Keratinocyte (primary cell): ENCODE data around the gene MAFF. TPM values are rescaled to one million over a fixed set of nuclear protein-coding genes. Genes with fewer than 3 reads are reported as not detected.

Experiments used
- DNase-seq: peaks from one replicate; pipeline ENCODE4 v3.0.0-alpha.2; 2011; ENCODE audit warnings: low read depth, missing footprints, low spot score
- FAIRE-seq: peaks from 2 replicates; lab custom pipeline; 2011; peaks lifted over from hg19 to GRCh38; lab: Jason Lieb, UNC
- H2AFZ ChIP-seq: 2 replicates; pipeline ENCODE4 v1.6.0; 2012; ENCODE audit warnings: low read length, control low read depth, inconsistent platforms; ENCODE audit not compliant: control insufficient read depth
- H3K27ac ChIP-seq: 2 replicates; pipeline ENCODE4 v1.5.1; 2011; ENCODE audit warnings: low read length; ENCODE audit not compliant: control insufficient read depth, insufficient read depth
- H3K27me3 ChIP-seq: 3 replicates; pipeline ENCODE4 v1.6.0; 2011; ENCODE audit warnings: low read length; ENCODE audit not compliant: control insufficient read depth, insufficient read depth; ENCODE audit errors: extremely low read depth
- H3K36me3 ChIP-seq, 2 experiments: 2 replicates in 1 of 2; 3 replicates in 1 of 2; pipeline ENCODE4 v1.5.1; 2011; ENCODE audit warnings: low read length in 2 of 2, mild to moderate bottlenecking in 1 of 2; ENCODE audit not compliant: control insufficient read depth in 2 of 2, insufficient read depth in 2 of 2; ENCODE audit errors: extremely low read depth in 1 of 2
- H3K4me1 ChIP-seq: 3 replicates; pipeline ENCODE4 v1.5.1; 2011; ENCODE audit warnings: low read length; ENCODE audit not compliant: control insufficient read depth, insufficient read depth; ENCODE audit errors: extremely low read depth
- H3K4me2 ChIP-seq: 3 replicates; pipeline ENCODE4 v1.6.0; 2011; ENCODE audit warnings: low read depth, low read length; ENCODE audit not compliant: control insufficient read depth, insufficient read depth; ENCODE audit errors: extremely low read depth
- H3K4me3 ChIP-seq, 3 experiments: fragments of 200-600 bp in 1 of 3; sonication (generic) in 1 of 3; 2 replicates in 2 of 3; 3 replicates in 1 of 3; pipeline ENCODE4 v1.5.1; 2011 to 2016; ENCODE audit warnings: low read length in 3 of 3, mild to moderate bottlenecking in 3 of 3, control low read depth in 2 of 3, inconsistent platforms in 1 of 3, low read depth in 1 of 3, mixed read lengths in 1 of 3, mixed run types in 1 of 3, moderate library complexity in 1 of 3; ENCODE audit not compliant: control insufficient read depth in 2 of 3, insufficient read depth in 2 of 3; ENCODE audit errors: extremely low read depth in 1 of 3
- H3K79me2 ChIP-seq: 2 replicates; pipeline ENCODE4 v1.6.0; 2012; ENCODE audit warnings: low read length; ENCODE audit not compliant: control insufficient read depth, insufficient read depth
- H3K9ac ChIP-seq: 3 replicates; pipeline ENCODE4 v1.6.0; 2011; ENCODE audit warnings: low read length; ENCODE audit not compliant: control insufficient read depth, insufficient read depth; ENCODE audit errors: extremely low read depth
- H3K9me1 ChIP-seq: 3 replicates; pipeline ENCODE4 v1.6.0; 2011; ENCODE audit warnings: low read length; ENCODE audit not compliant: control insufficient read depth, insufficient read depth; ENCODE audit errors: extremely low read depth
- H3K9me3 ChIP-seq: 2 replicates; pipeline ENCODE4 v1.5.1; 2012; ENCODE audit warnings: low read depth, low read length; ENCODE audit not compliant: control insufficient read depth
- H4K20me1 ChIP-seq: 3 replicates; pipeline ENCODE4 v1.6.0; 2011; ENCODE audit warnings: low read length; ENCODE audit not compliant: control insufficient read depth, insufficient read depth; ENCODE audit errors: extremely low read depth
- CTCF ChIP-seq, 3 experiments: IDR thresholded peaks in 1 of 3; conservative IDR thresholded peaks in 1 of 3; optimal IDR thresholded peaks in 1 of 3; 2 replicates in 2 of 3; 3 replicates in 1 of 3; pipeline versions ENCODE3 to v1.5.1; 2011; ENCODE audit warnings: low read length in 3 of 3, mild to moderate bottlenecking in 3 of 3, moderate library complexity in 2 of 3, control low read depth in 1 of 3, inconsistent platforms in 1 of 3; ENCODE audit not compliant: insufficient read depth in 2 of 3; ENCODE audit errors: extremely low read depth in 1 of 3
- EZH2 ChIP-seq: IDR thresholded peaks from one replicate; pipeline ENCODE4 v1.6.1; 2012; ENCODE audit warnings: inconsistent platforms, mild to moderate bottlenecking, low read length, moderate library complexity
- dilution Hi-C: fragments of 300-500 bp; cut with MboI; formaldehyde crosslinking; loops from one replicate; pipeline ENCODE4 v1.7.0; 2020; ENCODE audit warnings: low sequenced_read_pairs; ENCODE audit not compliant: extremely low pct_ligation_motif_present
- polyA plus RNA-seq, 5 experiments: library from polyadenylated mRNA; depleted of rRNA in 3 of 5; stranded (reverse) in 3 of 5; stranded (forward) in 1 of 5; unstranded in 1 of 5; fragments of >200 nt; gene quantifications; 1 replicate in 1 of 5; 2 replicates in 3 of 5; 3 replicates in 1 of 5; pipeline versions ENCODE4 v1.2.1 to v1.2.3, GENCODE V29; 2011 to 2012; ENCODE audit warnings: missing spikeins in 2 of 5, low read depth in 1 of 5, low replicate concordance in 1 of 5

MAFF gene
- polyA plus RNA-seq, 1 donor (not counting 4 experiments of a cell fraction or from before 2014, with no cell fraction given) = 10.5 TPM

GRCh38 chr22:38213990-38214301 is 12.2 kb downstream of the MAFF start:
- H3K9me1 ChIP-seq = peaks cover 2% of the 10 kb centered on the region
- H3K27ac ChIP-seq = no peak overlapping the region
- no peaks in the 10 kb centered on the region for H3K27me3 ChIP-seq
- peaks cover 34% of the 10 kb centered on the region for H3K79me2 ChIP-seq
- H3K4me3 ChIP-seq = no peak overlapping the region
- dilution Hi-C loops = no loop called here
- H3K4me1 ChIP-seq = peaks cover 26% of the 10 kb centered on the region
- H2AFZ ChIP-seq = no peak overlapping the region
- H3K9me3 ChIP-seq = no peaks in the 10 kb centered on the region
- FAIRE-seq = no peak
- no peak for TF ChIP-seq EZH2
- no peak for TF ChIP-seq CTCF (optimal IDR thresholded peaks at IDR 0.05 in 1 of 3, IDR thresholded peaks at IDR 0.05 in 1 of 3, conservative IDR thresholded peaks at IDR 0.05 in 1 of 3; ENCODE audit: extremely low read depth in 1 of 3, insufficient read depth in 2 of 3, low read length in 3 of 3)
- H3K9ac ChIP-seq = peak overlapping the region; percentile 15
- no peak for DNase-seq
- peaks cover 26 to 27% of the 10 kb centered on the region in 2 experiments for H3K36me3 ChIP-seq
- H4K20me1 ChIP-seq = peaks cover 6% of the 10 kb centered on the region
- peak overlapping the region; percentile 27 for H3K4me2 ChIP-seq

- dilution Hi-C loops = no loop called here
- peak overlapping the region; percentile 15 for H3K9ac ChIP-seq
- peaks cover 25 to 27% of the 10 kb centered on the region in 2 experiments for H3K36me3 ChIP-seq
- DNase-seq (no peak), FAIRE-seq (no peak)
- peaks cover 6% of the 10 kb centered on the region for H4K20me1 ChIP-seq
- H3K27ac ChIP-seq = no peak overlapping the region
- H3K4me3 ChIP-seq = no peak overlapping the region
- TF ChIP-seq EZH2 (no peak), CTCF (optimal IDR thresholded peaks at IDR 0.05 in 1 of 3, IDR thresholded peaks at IDR 0.05 in 1 of 3, conservative IDR thresholded peaks at IDR 0.05 in 1 of 3; ENCODE audit: extremely low read depth in 1 of 3, insufficient read depth in 2 of 3, low read length in 3 of 3) (peak in 1 of 3 experiments; percentile 24)
- no peak overlapping the region for H2AFZ ChIP-seq
- peak overlapping the region; percentile 27 for H3K4me2 ChIP-seq
- peaks cover 32% of the 10 kb centered on the region for H3K4me1 ChIP-seq
- no peaks in the 10 kb centered on the region for H3K9me3 ChIP-seq
- H3K27me3 ChIP-seq = no peaks in the 10 kb centered on the region
- H3K9me1 ChIP-seq = peaks cover 2% of the 10 kb centered on the region
- peaks cover 30% of the 10 kb centered on the region for H3K79me2 ChIP-seq
Observed at GRCh38 chr22:38214302-38215056, 12.7 kb downstream of the MAFF start.
